ENCODE results near the gene MSMB. TPM values are rescaled to one million over a fixed set of nuclear protein-coding genes. Genes with fewer than 3 reads are reported as not detected.
"Not testable (repeated sequence)": the region's sequence is repeated elsewhere in the genome, so short reads cannot be mapped to it uniquely, and the experiment has no call there.

Gene MSMB
- polyA plus RNA-seq, 1 of the 3 experiments (the other 2 are of a cell fraction) = not detected

GRCh38 chr10:46002916-46003693 lies 43.0 kb downstream of the MSMB start:
- H3K4me1 ChIP-seq (ENCODE audit: control insufficient read depth in 1 of 2, insufficient read depth in 2 of 2, low read depth in 1 of 2, low read length in 1 of 2) = no peaks in the 10 kb centered on the region; a peak in 1 of 4 replicates
- peaks cover 8% of the 10 kb centered on the region; the same call in 1 of the 2 replicates for H4K20me1 ChIP-seq (ENCODE audit: insufficient read depth)
- no peak overlapping the region for H3K4me2 ChIP-seq
- H3K9me2 ChIP-seq = no peaks in the 10 kb centered on the region
- no peak overlapping the region for H3K9ac ChIP-seq
- 94% methylated on average over 9 of the region's 9 CpGs for WGBS (ENCODE audit: low lambda C conversion rate)
- DNase-seq = no peak
- no peak for TF ChIP-seq GATA2 (CRISPR knock-in tag; IDR thresholded peaks at IDR 0.05)
- no peak for TF ChIP-seq SIN3A (IDR thresholded peaks at IDR 0.05; ENCODE audit: borderline replicate concordance, low read depth, low read length)
- TF ChIP-seq JUND (IDR thresholded peaks at IDR 0.05) = no peak
- no peak for TF ChIP-seq REST (IDR thresholded peaks at IDR 0.05; ENCODE audit: low read depth, low read length)
- TF ChIP-seq ELF1 (IDR thresholded peaks at IDR 0.05) = no peak
- TF ChIP-seq TAF1 (IDR thresholded peaks at IDR 0.05; ENCODE audit: borderline replicate concordance, low read depth, low read length) = no peak
- TF ChIP-seq POLR2AphosphoS5 (IDR thresholded peaks at IDR 0.05; ENCODE audit: low read depth, low read length) = no peak
- TF ChIP-seq RAD21 (IDR thresholded peaks at IDR 0.05; ENCODE audit: low read length) = no peak
- no peak for TF ChIP-seq EZH2phosphoT487 (IDR thresholded peaks at IDR 0.05; ENCODE audit: borderline replicate concordance, low read depth)
- TF ChIP-seq, protein P1, sequence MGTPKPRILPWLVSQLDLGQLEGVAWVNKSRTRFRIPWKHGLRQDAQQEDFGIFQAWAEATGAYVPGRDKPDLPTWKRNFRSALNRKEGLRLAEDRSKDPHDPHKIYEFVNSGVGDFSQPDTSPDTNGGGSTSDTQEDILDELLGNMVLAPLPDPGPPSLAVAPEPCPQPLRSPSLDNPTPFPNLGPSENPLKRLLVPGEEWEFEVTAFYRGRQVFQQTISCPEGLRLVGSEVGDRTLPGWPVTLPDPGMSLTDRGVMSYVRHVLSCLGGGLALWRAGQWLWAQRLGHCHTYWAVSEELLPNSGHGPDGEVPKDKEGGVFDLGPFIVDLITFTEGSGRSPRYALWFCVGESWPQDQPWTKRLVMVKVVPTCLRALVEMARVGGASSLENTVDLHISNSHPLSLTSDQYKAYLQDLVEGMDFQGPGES (IDR thresholded peaks at IDR 0.05; ENCODE audit: low read depth, low read length) = no peak
- TF ChIP-seq GABPA (IDR thresholded peaks at IDR 0.05; ENCODE audit: low read depth) = no peak
- no peak overlapping the region for H2AFZ ChIP-seq (ENCODE audit: low read depth)
- no peaks in the 10 kb centered on the region for H3K27me3 ChIP-seq (ENCODE audit: insufficient read depth)
- peaks cover 60 to 84% of the 10 kb centered on the region in 2 experiments for H3K36me3 ChIP-seq (replicated peaks in 1 of 2; ENCODE audit: control insufficient read depth in 1 of 2, insufficient read depth in 2 of 2, low read length in 1 of 2)
- no peaks in the 10 kb centered on the region for H3K9me3 ChIP-seq
- H3K27ac ChIP-seq (ENCODE audit: low read depth in 2 of 2, low read length in 1 of 2) = no peak overlapping the region
- POLR2A ChIA-PET = no interaction called here
- CTCF ChIA-PET = interaction anchor here (0.7 to 0.8 kb wide), 2 partner anchors 14 to 251 kb away, joined by 3 read pairs; no protein-coding TSS in a partner anchor
- peaks cover 21% of the 10 kb centered on the region for H3K79me2 ChIP-seq (ENCODE audit: insufficient read depth)
- H3F3A ChIP-seq (replicated peaks; ENCODE audit: insufficient read depth) = peaks cover 50% of the 10 kb centered on the region
- no peak overlapping the region for H3K4me3 ChIP-seq (ENCODE audit: low read depth in 2 of 2, low read length in 1 of 2)

DNA sequence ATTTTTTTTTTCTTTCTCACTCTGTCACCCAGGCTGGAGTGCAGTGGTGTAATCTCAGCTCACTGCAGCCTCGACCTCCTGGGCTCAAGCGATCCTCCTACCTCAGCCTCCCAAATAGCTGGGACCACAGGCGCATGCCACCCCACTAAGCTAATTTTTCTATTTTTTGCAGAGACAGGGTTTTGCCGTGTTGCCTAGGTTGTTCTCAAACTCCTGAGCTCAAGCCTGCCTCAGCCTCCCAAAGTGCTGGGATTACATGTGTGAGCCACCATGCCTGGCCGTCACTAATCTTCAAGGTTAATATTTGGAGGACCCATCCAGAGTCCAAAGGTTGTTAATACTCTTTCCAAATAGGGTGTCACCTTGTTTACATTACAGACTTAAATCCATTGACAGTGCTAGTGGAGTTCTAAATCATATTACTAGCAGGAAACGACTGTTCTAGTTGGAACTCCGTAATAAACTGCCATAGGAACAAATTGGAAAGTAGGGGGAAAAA lies 43.8 kb downstream of the MSMB start:
- H3K9me2 ChIP-seq; H2AFZ ChIP-seq (ENCODE audit: low read depth); H3K9ac ChIP-seq; H3K4me2 ChIP-seq; POLR2A ChIA-PET; H3K27me3 ChIP-seq (ENCODE audit: insufficient read depth); H3K27ac ChIP-seq (ENCODE audit: low read depth in 2 of 2, low read length in 1 of 2); H3K9me3 ChIP-seq; H3K4me1 ChIP-seq (ENCODE audit: control insufficient read depth in 1 of 2, insufficient read depth in 2 of 2, low read depth in 1 of 2, low read length in 1 of 2); DNase-seq; H4K20me1 ChIP-seq (ENCODE audit: insufficient read depth); H3K4me3 ChIP-seq (ENCODE audit: low read depth in 2 of 2, low read length in 1 of 2): not testable (repeated sequence)
- WGBS (ENCODE audit: low lambda C conversion rate) = 90% methylated on average over 7 of the region's 7 CpGs
- H3K79me2 ChIP-seq (ENCODE audit: insufficient read depth) = peaks cover 21% of the 10 kb centered on the region
- peaks cover 63 to 81% of the 10 kb centered on the region in 2 experiments for H3K36me3 ChIP-seq (replicated peaks in 1 of 2; ENCODE audit: control insufficient read depth in 1 of 2, insufficient read depth in 2 of 2, low read length in 1 of 2)
- peaks cover 44% of the 10 kb centered on the region for H3F3A ChIP-seq (replicated peaks; ENCODE audit: insufficient read depth)
- CTCF ChIA-PET = interaction anchor here (0.8 to 2.1 kb wide), 2 partner anchors 15 to 26 kb away, joined by 3 to 6 read pairs; no protein-coding TSS in a partner anchor
